Stimulated activated naive CD8-positive, alpha-beta T cell treated with anti-CD3 and anti-CD28 coated beads, Interleukin-15, amount 100 ng/mL, for 72 hours (primary cell): ENCODE results near the gene OR7D2.
"Not testable (repeated sequence)": the region's sequence is repeated elsewhere in the genome, so short reads cannot be mapped to it uniquely, and the experiment has no call there.

Experiments
- ATAC-seq: fragments of 150-1000 bp; cut with Tn5 transposase; 2 replicates; pipeline ENCODE4 v1.10.0; 2021; ENCODE audit warnings: mild to moderate bottlenecking, moderate library complexity
- DNase-seq, 2 donors: peaks; one replicate each; pipeline ENCODE4 v3.0.0; 2021 to 2022
- H3K27ac Mint-ChIP-seq, 2 donors: one replicate each; pipeline ENCODE4 v1.8.0; 2022; ENCODE audit warnings: mild to moderate bottlenecking in 2 of 2, mixed read lengths in 2 of 2, moderate library complexity in 2 of 2
- H3K27me3 Mint-ChIP-seq: one replicate; pipeline ENCODE4 v1.8.0; 2022; ENCODE audit warnings: mixed read lengths
- H3K4me1 Mint-ChIP-seq: one replicate; pipeline ENCODE4 v1.8.0; 2022; ENCODE audit warnings: mild to moderate bottlenecking, mixed read lengths
- H3K4me3 Mint-ChIP-seq, 2 donors: one replicate each; pipeline ENCODE4 v1.8.0; 2022; ENCODE audit warnings: mild to moderate bottlenecking in 2 of 2, mixed read lengths in 2 of 2, moderate library complexity in 1 of 2
- H3K9me3 Mint-ChIP-seq, 2 donors: one replicate each; pipeline ENCODE4 v1.8.0; 2022; ENCODE audit warnings: mixed read lengths in 2 of 2

Gene OR7D2

DNA sequence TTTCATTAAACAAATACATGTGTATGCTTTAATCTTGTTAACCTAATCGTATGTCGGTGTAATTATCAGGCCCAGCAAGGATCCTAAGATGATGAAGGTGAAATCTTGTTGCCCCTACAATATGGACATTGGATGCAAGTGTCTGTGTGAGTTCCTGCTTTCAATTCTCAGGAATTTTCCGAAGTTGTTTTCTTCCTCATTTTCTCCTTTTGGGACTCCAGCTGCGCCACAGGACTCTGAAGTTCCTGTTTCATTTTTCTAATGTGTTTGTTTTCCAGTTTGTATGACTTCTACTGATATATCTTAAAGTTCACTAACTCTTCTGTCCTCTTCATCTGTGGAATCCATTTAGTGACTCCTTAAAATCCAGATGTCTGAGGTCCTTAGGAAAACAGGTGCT is 11.9 kb upstream of the OR7D2 start:
- H3K9me3 Mint-ChIP-seq, result peaks cover 0 to 35% of the 10 kb centered on the region in 2 donors
- no peak overlapping the region for H3K27ac Mint-ChIP-seq
- DNase-seq (no peak), ATAC-seq (no peak)
- no peak overlapping the region for H3K4me3 Mint-ChIP-seq
- H3K27me3 Mint-ChIP-seq, result no peaks in the 10 kb centered on the region
- no peaks in the 10 kb centered on the region for H3K4me1 Mint-ChIP-seq

DNA sequence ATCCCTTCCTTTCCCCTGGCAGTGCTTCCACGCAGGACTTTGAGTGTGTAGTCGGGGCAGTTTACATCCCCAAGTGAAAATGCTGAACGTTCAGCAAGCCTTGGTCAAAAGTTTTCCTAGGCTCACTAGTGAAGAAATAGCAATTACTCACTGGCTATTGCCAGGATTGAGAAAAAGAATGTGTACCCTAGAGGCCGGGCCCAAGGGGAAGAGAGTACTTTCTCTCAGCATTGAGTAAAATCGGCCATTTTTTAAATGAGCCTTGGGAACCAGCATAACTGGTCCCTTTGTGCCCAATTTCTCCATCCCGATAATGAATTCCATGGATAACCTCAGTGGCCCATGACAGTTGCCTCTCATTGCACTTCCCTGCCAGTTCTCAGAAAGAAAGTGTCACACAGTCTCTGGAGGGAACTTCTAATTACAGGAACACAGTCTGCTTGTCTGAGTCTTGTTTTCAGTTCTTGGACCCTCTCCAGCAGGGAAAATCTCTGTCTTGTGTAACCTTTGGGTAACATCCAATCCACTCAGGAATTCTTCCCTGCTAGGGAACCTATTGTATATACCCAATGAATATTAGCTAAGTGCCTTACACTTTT is 7.3 kb upstream of the OR7D2 start:
- Mint-ChIP-seq H3K9me3 (peaks cover 0 to 15% of the 10 kb centered on the region in 2 donors), H3K27ac (peak overlapping the region in 1 of 2 donors; percentile 4), H3K27me3 (no peaks in the 10 kb centered on the region), H3K4me1 (no peaks in the 10 kb centered on the region), H3K4me3 (no peak overlapping the region)
- no peak for ATAC-seq
- no peak for DNase-seq

DNA sequence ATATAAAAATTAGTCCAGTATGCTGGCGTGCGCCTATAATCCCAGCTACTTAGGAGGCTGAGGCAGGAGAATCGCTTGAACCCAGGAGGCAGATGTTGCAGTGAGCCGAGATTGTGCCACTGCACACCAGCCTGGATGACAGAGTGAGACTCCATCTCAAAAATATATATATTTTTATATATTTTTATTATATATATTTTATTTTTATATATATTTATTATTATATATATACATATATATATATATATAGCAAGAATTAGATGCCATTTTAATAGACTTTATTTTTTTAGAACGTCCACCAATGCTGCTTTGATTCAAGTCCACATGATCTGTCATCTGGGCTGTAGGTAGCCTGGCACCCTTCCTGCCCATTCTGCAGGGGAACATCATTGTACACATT is 3.5 kb upstream of the OR7D2 start:
- Mint-ChIP-seq H3K27me3 (no peaks in the 10 kb centered on the region), H3K4me3 (no peak overlapping the region), H3K4me1 (no peaks in the 10 kb centered on the region), H3K27ac (no peak overlapping the region), H3K9me3 (no peaks in the 10 kb centered on the region)
- ATAC-seq, result no peak
- DNase-seq, result no peak

DNA sequence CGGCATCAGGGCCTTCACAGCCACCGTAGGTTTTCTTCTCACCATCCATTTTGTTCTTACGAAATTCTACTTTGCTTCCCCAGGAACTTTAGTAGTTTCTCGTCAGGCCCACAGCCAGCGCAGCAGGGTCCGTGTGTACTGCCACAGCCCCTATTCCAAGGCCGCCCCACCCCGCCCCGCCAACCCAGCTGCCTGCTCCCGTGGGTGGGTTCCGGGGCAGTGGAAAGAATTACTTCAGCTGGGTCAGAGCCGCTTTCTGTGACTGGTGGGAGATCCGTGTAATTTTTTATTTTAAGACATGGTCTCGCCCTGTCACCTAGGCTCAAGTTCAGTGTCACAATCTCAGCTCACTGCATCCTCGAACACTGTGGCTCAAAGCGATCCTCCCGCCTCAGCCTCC is 4.2 kb downstream of the OR7D2 start:
- Mint-ChIP-seq H3K27ac (no peak overlapping the region), H3K27me3 (no peaks in the 10 kb centered on the region), H3K9me3 (peaks cover 0 to 4% of the 10 kb centered on the region in 2 donors), H3K4me1 (no peaks in the 10 kb centered on the region), H3K4me3 (no peak overlapping the region)
- no peak for DNase-seq
- ATAC-seq, result no peak

DNA sequence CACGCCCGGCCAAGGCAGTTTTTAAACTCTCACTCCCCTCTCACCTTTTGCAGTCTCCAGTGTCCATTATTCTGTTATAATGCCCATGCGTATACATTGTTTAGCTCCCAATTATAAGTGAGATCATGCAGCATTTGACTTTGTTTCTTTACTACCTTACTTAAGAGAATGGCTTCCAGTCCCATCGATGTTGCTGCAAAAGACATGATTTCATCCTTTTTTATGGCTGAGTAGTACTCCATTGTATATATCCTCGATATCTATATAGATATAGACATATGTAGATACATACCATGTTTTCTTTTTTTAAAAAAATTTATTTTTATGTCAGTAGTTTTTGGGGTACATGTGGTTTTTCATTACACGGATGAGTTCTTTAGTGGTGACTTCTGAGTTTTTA is 8.4 kb downstream of the OR7D2 start:
- Mint-ChIP-seq H3K4me3 (no peak overlapping the region), H3K27ac (no peak overlapping the region), H3K27me3 (peaks cover 20% of the 10 kb centered on the region), H3K4me1 (no peaks in the 10 kb centered on the region), H3K9me3 (peaks cover 4 to 9% of the 10 kb centered on the region in 2 donors)
- no peak for ATAC-seq
- no peak for DNase-seq

DNA sequence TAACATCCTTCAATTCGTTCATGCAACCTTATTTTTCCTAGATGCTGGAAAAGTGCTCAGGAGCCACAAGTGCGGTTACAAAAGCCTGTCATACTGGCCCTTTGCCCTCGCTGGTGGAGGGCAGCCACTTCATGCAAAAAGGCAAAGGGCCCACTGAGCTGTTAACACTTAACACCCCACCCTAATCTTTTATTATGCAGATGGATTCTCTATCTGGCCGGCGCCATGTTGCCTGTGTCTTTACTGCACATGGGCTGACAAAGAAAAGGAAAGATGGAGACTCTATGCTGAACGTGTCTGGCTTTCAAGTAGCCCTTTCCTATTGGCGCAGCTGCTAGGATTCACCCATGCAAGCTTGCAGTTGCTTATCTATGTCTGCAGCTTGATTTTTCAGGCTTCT is 10.8 kb downstream of the OR7D2 start:
- DNase-seq (no peak), ATAC-seq (no peak)
- Mint-ChIP-seq H3K9me3 (peaks cover 4 to 9% of the 10 kb centered on the region in 2 donors), H3K4me3 (no peak overlapping the region), H3K4me1 (no peaks in the 10 kb centered on the region), H3K27me3 (peaks cover 28% of the 10 kb centered on the region), H3K27ac (no peak overlapping the region)

DNA sequence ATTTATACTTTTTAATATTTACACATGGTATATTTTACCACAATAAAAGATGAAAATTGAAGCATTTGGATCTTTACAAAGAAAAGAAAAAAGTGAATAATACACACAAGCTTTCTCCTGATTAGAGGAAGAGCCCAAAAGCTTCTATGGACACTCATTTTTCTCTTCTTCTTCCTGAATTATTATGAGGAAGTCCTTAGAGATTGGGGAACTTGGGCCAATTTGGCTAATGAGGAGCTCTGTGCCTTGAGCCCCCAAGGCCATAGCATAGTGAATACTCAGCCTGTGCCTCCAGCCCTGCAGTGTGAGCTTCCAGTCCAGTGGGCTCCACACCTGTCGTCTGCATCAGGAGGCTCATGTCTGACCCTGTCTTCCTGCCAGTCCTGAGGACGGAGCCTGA is 19.3 kb downstream of the OR7D2 start:
- not testable (repeated sequence) for DNase-seq, ATAC-seq, H3K9me3 Mint-ChIP-seq, H3K4me3 Mint-ChIP-seq, H3K4me1 Mint-ChIP-seq, H3K27ac Mint-ChIP-seq, H3K27me3 Mint-ChIP-seq

DNA sequence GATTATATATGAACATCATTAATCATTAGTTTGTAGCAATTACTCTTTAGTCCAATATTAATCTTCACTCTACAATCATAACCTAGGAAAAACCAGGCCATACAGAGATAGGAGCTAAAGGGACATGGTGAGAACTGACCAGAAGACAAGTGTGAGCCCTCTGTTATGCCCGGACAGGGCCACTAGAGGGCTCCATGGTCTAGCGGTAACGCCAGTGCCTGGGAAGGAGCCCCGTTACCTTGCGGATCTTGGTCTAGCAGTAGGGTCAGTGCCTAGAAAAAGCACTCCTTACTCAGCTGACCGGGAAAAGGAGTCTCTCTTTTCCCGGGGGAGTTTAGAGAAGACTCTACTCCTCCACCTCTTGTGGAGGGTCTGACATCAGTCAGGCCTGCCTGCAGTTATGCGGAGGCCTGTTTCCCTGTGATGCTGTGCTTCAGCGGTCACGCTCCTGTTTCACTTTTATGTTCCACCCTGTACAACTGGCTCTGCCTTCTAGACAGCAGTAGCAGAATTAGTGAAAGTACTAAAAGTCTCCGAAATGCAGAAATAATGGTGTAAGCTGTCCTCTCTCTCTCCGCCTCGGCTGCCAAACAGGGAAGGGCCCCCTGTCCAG is 26.8 kb downstream of the OR7D2 start:
- Mint-ChIP-seq H3K27ac (peak overlapping the region in 1 of 2 donors; percentile 83), H3K4me1 (peaks cover 8% of the 10 kb centered on the region), H3K27me3 (peaks cover 6% of the 10 kb centered on the region), H3K9me3 (no peaks in the 10 kb centered on the region), H3K4me3 (peak overlapping the region; percentile 64 to 68)
- peak; percentile 71 for ATAC-seq
- DNase-seq, result peak; percentile 65 to 71

DNA sequence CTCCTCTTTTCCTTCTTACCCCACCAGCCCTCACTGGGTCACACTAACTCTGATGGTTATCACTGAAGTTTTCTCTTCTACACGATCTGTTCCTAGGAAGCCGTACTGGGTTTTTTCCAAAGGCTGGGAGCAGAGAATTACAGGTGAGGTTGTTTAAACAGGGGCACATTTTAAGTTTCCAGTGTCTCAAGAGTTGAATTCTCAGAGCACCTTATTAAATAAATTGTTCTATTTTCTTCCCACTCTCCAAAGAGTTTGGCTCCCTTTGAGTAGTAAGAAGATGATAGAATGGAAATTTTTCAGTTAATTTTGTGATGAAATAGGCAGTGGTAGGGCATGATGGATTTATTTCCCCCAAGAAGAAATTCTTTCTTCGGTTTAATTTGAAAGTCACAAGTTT is 40.7 kb downstream of the OR7D2 start, which contains the start of gene OR7D4:
Gene OR7D4, minus strand, starts transcription at position 101 of the 400 bp plus-strand sequence. CDS start 4,752 bp downstream, outside the sequence.
- no peaks in the 10 kb centered on the region for H3K4me1 Mint-ChIP-seq
- no peak within 1 kb of the TSS for H3K27ac Mint-ChIP-seq
- ATAC-seq (no peak), DNase-seq (no peak)
- no peak within 1 kb of the TSS for H3K4me3 Mint-ChIP-seq
- H3K9me3 Mint-ChIP-seq, result peaks cover 20 to 39% of the 10 kb centered on the region in 2 donors
- H3K27me3 Mint-ChIP-seq, result peaks cover 15% of the 10 kb centered on the region
